HG03457 (cell line): ENCODE results near the gene DTD1.
A peak's percentile ranks its signal among the peaks of the same experiment; 100 is the strongest.

Experiments
- ATAC-seq: cut with Tn5 transposase; IDR thresholded peaks from one replicate; pipeline ENCODE4 v1.9.1; 2021; ENCODE audit warnings: moderate number of reproducible peaks; ENCODE audit not compliant: unreplicated experiment

The DTD1 gene

GRCh38 chr20:18702736-18703135, 114.9 kb downstream of the DTD1 start:
- no peak for ATAC-seq

GRCh38 chr20:18705490-18705889, 117.6 kb downstream of the DTD1 start:
- ATAC-seq: no peak

GRCh38 chr20:18705910-18706309, 118.1 kb downstream of the DTD1 start:
- no peak for ATAC-seq

GRCh38 chr20:18712131-18712530, 124.3 kb downstream of the DTD1 start:
- no peak for ATAC-seq

- ATAC-seq: no peak
Observed at GRCh38 chr20:18712882-18713281, 125.0 kb downstream of the DTD1 start.

GRCh38 chr20:18715564-18715963, 127.7 kb downstream of the DTD1 start:
- no peak for ATAC-seq

- no peak for ATAC-seq
Observed at GRCh38 chr20:18717062-18717461, 129.2 kb downstream of the DTD1 start.

- ATAC-seq: no peak
Observed at GRCh38 chr20:18718129-18718528, 130.3 kb downstream of the DTD1 start.

GRCh38 chr20:18719426-18719825, 131.6 kb downstream of the DTD1 start:
- no peak for ATAC-seq

- ATAC-seq: no peak
Observed at GRCh38 chr20:18721551-18722115, 133.8 kb downstream of the DTD1 start.

- no peak for ATAC-seq
Observed at GRCh38 chr20:18722371-18722770, 134.5 kb downstream of the DTD1 start.

- ATAC-seq: no peak
Observed at GRCh38 chr20:18724077-18724476, 136.2 kb downstream of the DTD1 start.

- no peak for ATAC-seq
Observed at GRCh38 chr20:18724788-18725464, 137.1 kb downstream of the DTD1 start.

GRCh38 chr20:18727032-18727508, 139.2 kb downstream of the DTD1 start:
- ATAC-seq: no peak

GRCh38 chr20:18728165-18728869, 140.5 kb downstream of the DTD1 start:
- ATAC-seq: peak; percentile 94

- ATAC-seq: peak; percentile 32
Observed at GRCh38 chr20:18728870-18729224, 141.0 kb downstream of the DTD1 start.

GRCh38 chr20:18729231-18729825, 141.5 kb downstream of the DTD1 start:
- ATAC-seq: no peak

GRCh38 chr20:18731940-18732339, 144.1 kb downstream of the DTD1 start:
- no peak for ATAC-seq

- ATAC-seq: no peak
Observed at GRCh38 chr20:18734525-18735189, 146.8 kb downstream of the DTD1 start.

GRCh38 chr20:18737140-18737539, 149.3 kb downstream of the DTD1 start:
- no peak for ATAC-seq

- ATAC-seq: no peak
Observed at GRCh38 chr20:18738055-18738454, 150.2 kb downstream of the DTD1 start.
